PC-3 (cell line): ENCODE measurements around the gene PRSS3.

Experiments used
- CTCF ChIP-seq: fragments of 300-600 bp; sonication (generic); conservative IDR thresholded peaks from 2 replicates; pipeline ENCODE4 v1.5.1; 2017; ENCODE audit warnings: antibody characterized with exemption, low read depth, mild to moderate bottlenecking, low read length
- EZH2 ChIP-seq: fragments of 300-600 bp; sonication (generic); IDR thresholded peaks from one replicate; pipeline ENCODE4 v1.6.1; 2017; ENCODE audit warnings: antibody characterized with exemption, mild to moderate bottlenecking, low read length; ENCODE audit not compliant: unreplicated experiment
- EZH2phosphoT487 ChIP-seq: fragments of 300-600 bp; sonication (generic); IDR thresholded peaks from 2 replicates; pipeline ENCODE4 v1.6.1; 2018; ENCODE audit warnings: mild to moderate bottlenecking, antibody characterized with exemption, low read length, borderline replicate concordance

GRCh38 chr9:33748633-33749304, 46.6 kb upstream of the PRSS3 start:
- TF ChIP-seq CTCF (no peak), EZH2 (no peak), EZH2phosphoT487 (no peak)
